BJ (cell line): ENCODE results near the gene DPF1. TPM values are rescaled to one million over a fixed set of nuclear protein-coding genes. Genes with fewer than 3 reads are reported as not detected.

Source experiments
- CTCF ChIA-PET: fragments of 350-600 bp; formaldehyde crosslinking; extraction: SDS; loops from one replicate; lab custom pipeline; 2021; ENCODE audit warnings: antibody characterized with exemption, inconsistent platforms; lab: Yijun Ruan, JAX
- POLR2A ChIA-PET: fragments of 300-600 bp; sonication (Branson Sonifier 250); formaldehyde crosslinking; extraction: SDS; loops from one replicate; lab custom pipeline; 2021; ENCODE audit warnings: antibody characterized with exemption; lab: Charles Lee
- DNase-seq: peaks from one replicate; pipeline ENCODE4 v3.0.0-alpha.2; 2011; ENCODE audit warnings: low read depth
- H3K27me3 ChIP-seq: 2 replicates; pipeline ENCODE4 v1.6.0; 2011; ENCODE audit warnings: low read length; ENCODE audit not compliant: control insufficient read depth, insufficient read depth
- H3K36me3 ChIP-seq: 2 replicates; pipeline ENCODE4 v1.5.1; 2011; ENCODE audit warnings: low read length; ENCODE audit not compliant: control insufficient read depth, insufficient read depth
- H3K4me3 ChIP-seq: 2 replicates; pipeline ENCODE4 v1.5.1; 2011; ENCODE audit warnings: low read depth, mild to moderate bottlenecking, control low read depth, low read length
- polyA plus RNA-seq: library from polyadenylated mRNA; depleted of rRNA; stranded (reverse); fragments of >200 nt; gene quantifications from 2 replicates; pipeline ENCODE4 v1.2.3, GENCODE V29; 2011; rRNA removed
- small RNA-seq: library from RNA; depleted of rRNA; stranded (forward); fragments of <200 nt; gene quantifications from one replicate; pipeline ENCODE3, GENCODE V24; 2012; ENCODE audit warnings: low replicate concordance, low read depth; ENCODE audit not compliant: insufficient read length
- TF ChIP-seq, protein P1 (sequence below): IDR thresholded peaks from 2 replicates; pipeline ENCODE4 v1.5.1; 2011; ENCODE audit warnings: low read depth, mild to moderate bottlenecking, control low read depth, inconsistent platforms, low read length, moderate library complexity; ENCODE audit not compliant: insufficient read depth

The DPF1 gene
- polyA plus RNA-seq, 1 experiment, result 2.2 TPM

DNA sequence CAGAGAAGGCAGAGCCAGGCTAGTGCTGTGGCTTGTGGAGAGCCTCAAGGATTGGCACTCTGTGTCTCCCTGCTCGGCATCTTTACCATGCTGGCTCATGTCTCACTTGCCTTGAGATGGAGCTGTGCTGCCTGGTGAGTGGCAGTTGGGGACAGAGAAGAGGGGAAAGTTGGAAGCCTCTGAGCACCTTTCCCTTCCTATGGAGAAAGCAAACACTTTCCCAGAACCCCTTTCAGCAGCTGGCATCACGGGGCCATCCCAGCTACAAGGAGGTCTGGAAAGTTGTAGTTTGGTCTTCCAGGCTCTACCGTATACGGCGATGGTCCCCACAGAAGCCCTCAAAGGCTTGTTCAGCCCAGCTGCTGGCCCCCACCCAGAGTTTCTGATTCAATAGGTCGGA is 58.7 kb downstream of the DPF1 start:
- Histone ChIP-seq H3K4me3 (no peak overlapping the region), H3K27me3 (no peaks in the 10 kb centered on the region), H3K36me3 (peaks cover 29% of the 10 kb centered on the region)
- ChIA-PET CTCF (interaction anchor here (0.9 to 1.2 kb wide), 2 partner anchors 11 to 263 kb away, joined by 3 to 4 read pairs; no protein-coding TSS in a partner anchor), POLR2A (no interaction called here)
- no peak for DNase-seq
- TF ChIP-seq, protein P1, sequence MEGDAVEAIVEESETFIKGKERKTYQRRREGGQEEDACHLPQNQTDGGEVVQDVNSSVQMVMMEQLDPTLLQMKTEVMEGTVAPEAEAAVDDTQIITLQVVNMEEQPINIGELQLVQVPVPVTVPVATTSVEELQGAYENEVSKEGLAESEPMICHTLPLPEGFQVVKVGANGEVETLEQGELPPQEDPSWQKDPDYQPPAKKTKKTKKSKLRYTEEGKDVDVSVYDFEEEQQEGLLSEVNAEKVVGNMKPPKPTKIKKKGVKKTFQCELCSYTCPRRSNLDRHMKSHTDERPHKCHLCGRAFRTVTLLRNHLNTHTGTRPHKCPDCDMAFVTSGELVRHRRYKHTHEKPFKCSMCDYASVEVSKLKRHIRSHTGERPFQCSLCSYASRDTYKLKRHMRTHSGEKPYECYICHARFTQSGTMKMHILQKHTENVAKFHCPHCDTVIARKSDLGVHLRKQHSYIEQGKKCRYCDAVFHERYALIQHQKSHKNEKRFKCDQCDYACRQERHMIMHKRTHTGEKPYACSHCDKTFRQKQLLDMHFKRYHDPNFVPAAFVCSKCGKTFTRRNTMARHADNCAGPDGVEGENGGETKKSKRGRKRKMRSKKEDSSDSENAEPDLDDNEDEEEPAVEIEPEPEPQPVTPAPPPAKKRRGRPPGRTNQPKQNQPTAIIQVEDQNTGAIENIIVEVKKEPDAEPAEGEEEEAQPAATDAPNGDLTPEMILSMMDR, result no peak

DNA sequence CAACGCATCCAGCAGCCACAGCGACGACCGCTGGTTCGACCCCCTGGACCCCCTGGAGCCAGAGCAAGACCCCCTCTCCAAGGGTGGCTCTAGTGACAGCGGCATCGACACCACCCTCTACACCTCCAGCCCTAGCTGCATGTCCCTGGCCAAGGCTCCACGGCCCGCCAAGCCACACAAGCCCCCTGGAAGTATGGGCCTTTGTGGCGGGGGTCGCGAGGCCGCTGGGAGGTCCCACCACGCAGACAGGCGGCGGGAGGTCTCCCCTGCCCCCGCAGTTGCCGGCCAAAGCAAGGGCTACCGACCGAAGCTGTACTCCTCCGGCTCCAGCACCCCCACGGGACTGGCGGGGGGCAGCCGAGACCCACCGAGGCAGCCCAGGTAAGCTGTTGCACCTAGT is 59.5 kb downstream of the DPF1 start:
- no peak for DNase-seq
- TF ChIP-seq, protein P1, result no peak
- CTCF ChIA-PET, result interaction anchor here (0.5 to 0.9 kb wide), 2 partner anchors 13 to 262 kb away, joined by 3 read pairs; no protein-coding TSS in a partner anchor
- POLR2A ChIA-PET, result no interaction called here
- Histone ChIP-seq H3K36me3 (peaks cover 29% of the 10 kb centered on the region), H3K4me3 (no peak overlapping the region), H3K27me3 (no peaks in the 10 kb centered on the region)

- TF ChIP-seq, protein P1, result no peak
- peaks cover 32% of the 10 kb centered on the region for H3K36me3 ChIP-seq
- ChIA-PET CTCF (no interaction called here), POLR2A (no interaction called here)
- no peaks in the 10 kb centered on the region for H3K27me3 ChIP-seq
- no peak overlapping the region for H3K4me3 ChIP-seq
- no peak for DNase-seq
Measured at GRCh38 chr19:38163419-38164290, 60.4 kb downstream of the DPF1 start.

- H3K27me3 ChIP-seq, result no peaks in the 10 kb centered on the region
- DNase-seq, result no peak
- no peak overlapping the region for H3K4me3 ChIP-seq
- peaks cover 32% of the 10 kb centered on the region for H3K36me3 ChIP-seq
- TF ChIP-seq, protein P1, result no peak
- CTCF ChIA-PET, result no interaction called here
- POLR2A ChIA-PET, result no interaction called here
Measured at GRCh38 chr19:38162632-38163031, 61.4 kb downstream of the DPF1 start.

GRCh38 chr19:38162094-38162493 is 61.9 kb downstream of the DPF1 start:
- CTCF ChIA-PET, result no interaction called here
- TF ChIP-seq, protein P1, result no peak
- POLR2A ChIA-PET, result no interaction called here
- Histone ChIP-seq H3K27me3 (no peaks in the 10 kb centered on the region), H3K4me3 (no peak overlapping the region), H3K36me3 (peaks cover 32% of the 10 kb centered on the region)
- DNase-seq, result no peak

Small RNA genes lying within 50 kb of the gene (small RNA-seq; reads per million reads assigned to genes)
- gene RN7SL663P, result not detected

Other genes starting within 250 kb of the DPF1 start
- 15.6 and 18.3 TPM in 2 replicates for gene PPP1R14A, start 32.2 kb upstream of the DPF1 start, polyA plus RNA-seq
- gene SPINT2, start 40.4 kb upstream of the DPF1 start, polyA plus RNA-seq, result 33.2 and 45.5 TPM in 2 replicates
- 0.28 and 0.88 TPM in 2 replicates for gene C19orf33, start 80.0 kb upstream of the DPF1 start, polyA plus RNA-seq
- 126 and 211 TPM in 2 replicates for gene YIF1B, start 91.7 kb upstream of the DPF1 start, polyA plus RNA-seq
- 15.6 and 16.5 TPM in 2 replicates for gene KCNK6, start 95.6 kb upstream of the DPF1 start, polyA plus RNA-seq
- gene CATSPERG, start 111.6 kb upstream of the DPF1 start, polyA plus RNA-seq, result 0.22 and 0.26 TPM in 2 replicates
- 583 and 662 TPM in 2 replicates for gene PSMD8, start 150.3 kb upstream of the DPF1 start, polyA plus RNA-seq
- 0.44 and 0.64 TPM in 2 replicates for gene GGN, start 163.8 kb upstream of the DPF1 start, polyA plus RNA-seq
- gene SPRED3, start 164.5 kb upstream of the DPF1 start, polyA plus RNA-seq, result 4.2 and 5.9 TPM in 2 replicates
- 9.9 and 12.2 TPM in 2 replicates for gene FAM98C, start 178.9 kb upstream of the DPF1 start, polyA plus RNA-seq
- not detected in 2 replicates for gene RASGRP4, start 202.0 kb upstream of the DPF1 start, polyA plus RNA-seq
- gene RYR1, start 209.5 kb upstream of the DPF1 start, polyA plus RNA-seq, result under 0.01 and 0.04 TPM in 2 replicates